Measurements from ENCODE around the gene RTN4R. TPM values are rescaled to one million over a fixed set of nuclear protein-coding genes. Genes with fewer than 3 reads are reported as not detected.

The RTN4R gene
- total and polyA plus RNA-seq, 2 donors (not counting 1 experiment from before 2014, with no cell fraction given): 0.99 to 2.0 TPM

- Histone ChIP-seq H3K4me2 (ENCODE audit: extremely low read depth, insufficient read depth, low read length) (no peak overlapping the region), H3K27me3 (ENCODE audit: control insufficient read depth, insufficient read depth, low read length) (no peaks in the 10 kb centered on the region), H3K36me3 (ENCODE audit: control insufficient read depth, insufficient read depth, low read length) (no peaks in the 10 kb centered on the region), H3K9ac (ENCODE audit: insufficient read depth, low read length) (no peak overlapping the region), H3K4me3 (replicated peaks in 1 of 4; ENCODE audit: control extremely low read depth in 1 of 4, insufficient read depth in 1 of 4, low read depth in 3 of 4, low read length in 4 of 4) (no peak overlapping the region), H3K9me3 (ENCODE audit: control insufficient read depth, insufficient read depth, low read depth, low read length) (no peaks in the 10 kb centered on the region), H4K20me1 (ENCODE audit: control insufficient read depth, extremely low read depth, insufficient read depth, low read length) (no peaks in the 10 kb centered on the region), H2AFZ (ENCODE audit: low read length) (no peak overlapping the region), H3K27ac (ENCODE audit: insufficient read depth, low read length) (no peak overlapping the region), H3K79me2 (ENCODE audit: control insufficient read depth, insufficient read depth, low read length) (no peaks in the 10 kb centered on the region), H3K4me1 (ENCODE audit: control insufficient read depth, extremely low read depth, insufficient read depth, low read length) (no peaks in the 10 kb centered on the region)
- TF ChIP-seq EZH2 (IDR thresholded peaks at IDR 0.05; ENCODE audit: low read length, missing control alignments) (no peak), CTCF (conservative IDR thresholded peaks at IDR 0.05 in 1 of 2, IDR thresholded peaks at IDR 0.05 in 1 of 2; ENCODE audit: low read depth in 1 of 2, low read length in 2 of 2) (no peak)
- DNase-seq (ENCODE audit: low read depth in 2 of 2): no peak
Observed at GRCh38 chr22:20256551-20257211, 11.4 kb downstream of the RTN4R start.

GRCh38 chr22:20256027-20256426 lies 12.1 kb downstream of the RTN4R start:
- DNase-seq (ENCODE audit: low read depth in 2 of 2): no peak
- no peaks in the 10 kb centered on the region for H4K20me1 ChIP-seq (ENCODE audit: control insufficient read depth, extremely low read depth, insufficient read depth, low read length)
- no peak overlapping the region for H3K27ac ChIP-seq (ENCODE audit: insufficient read depth, low read length)
- no peak for TF ChIP-seq EZH2 (IDR thresholded peaks at IDR 0.05; ENCODE audit: low read length, missing control alignments)
- no peak for TF ChIP-seq CTCF (conservative IDR thresholded peaks at IDR 0.05 in 1 of 2, IDR thresholded peaks at IDR 0.05 in 1 of 2; ENCODE audit: low read depth in 1 of 2, low read length in 2 of 2)
- no peaks in the 10 kb centered on the region for H3K27me3 ChIP-seq (ENCODE audit: control insufficient read depth, insufficient read depth, low read length)
- H3K9me3 ChIP-seq (ENCODE audit: control insufficient read depth, insufficient read depth, low read depth, low read length): no peaks in the 10 kb centered on the region
- H3K4me2 ChIP-seq (ENCODE audit: extremely low read depth, insufficient read depth, low read length): no peak overlapping the region
- no peaks in the 10 kb centered on the region for H3K36me3 ChIP-seq (ENCODE audit: control insufficient read depth, insufficient read depth, low read length)
- no peak overlapping the region for H3K9ac ChIP-seq (ENCODE audit: insufficient read depth, low read length)
- H3K79me2 ChIP-seq (ENCODE audit: control insufficient read depth, insufficient read depth, low read length): no peaks in the 10 kb centered on the region
- no peaks in the 10 kb centered on the region for H3K4me1 ChIP-seq (ENCODE audit: control insufficient read depth, extremely low read depth, insufficient read depth, low read length)
- H3K4me3 ChIP-seq (replicated peaks in 1 of 4; ENCODE audit: control extremely low read depth in 1 of 4, insufficient read depth in 1 of 4, low read depth in 3 of 4, low read length in 4 of 4): no peak overlapping the region
- no peak overlapping the region for H2AFZ ChIP-seq (ENCODE audit: low read length)

- Histone ChIP-seq H3K27ac (ENCODE audit: insufficient read depth, low read length) (no peak overlapping the region), H3K27me3 (ENCODE audit: control insufficient read depth, insufficient read depth, low read length) (no peaks in the 10 kb centered on the region), H3K36me3 (ENCODE audit: control insufficient read depth, insufficient read depth, low read length) (no peaks in the 10 kb centered on the region), H3K79me2 (ENCODE audit: control insufficient read depth, insufficient read depth, low read length) (no peaks in the 10 kb centered on the region), H3K4me1 (ENCODE audit: control insufficient read depth, extremely low read depth, insufficient read depth, low read length) (no peaks in the 10 kb centered on the region), H3K9me3 (ENCODE audit: control insufficient read depth, insufficient read depth, low read depth, low read length) (no peaks in the 10 kb centered on the region), H3K4me2 (ENCODE audit: extremely low read depth, insufficient read depth, low read length) (no peak overlapping the region), H4K20me1 (ENCODE audit: control insufficient read depth, extremely low read depth, insufficient read depth, low read length) (no peaks in the 10 kb centered on the region), H2AFZ (ENCODE audit: low read length) (no peak overlapping the region), H3K9ac (ENCODE audit: insufficient read depth, low read length) (no peak overlapping the region), H3K4me3 (replicated peaks in 1 of 4; ENCODE audit: control extremely low read depth in 1 of 4, insufficient read depth in 1 of 4, low read depth in 3 of 4, low read length in 4 of 4) (no peak overlapping the region)
- DNase-seq (ENCODE audit: low read depth in 2 of 2): no peak
- TF ChIP-seq EZH2 (IDR thresholded peaks at IDR 0.05; ENCODE audit: low read length, missing control alignments): no peak
- TF ChIP-seq CTCF (conservative IDR thresholded peaks at IDR 0.05 in 1 of 2, IDR thresholded peaks at IDR 0.05 in 1 of 2; ENCODE audit: low read depth in 1 of 2, low read length in 2 of 2): no peak
Observed at GRCh38 chr22:20254975-20255946, 12.9 kb downstream of the RTN4R start.

All from fibroblast of lung (primary cell).